Measurements from ENCODE around the gene PGM2L1.
"Not testable (repeated sequence)": the region's sequence is repeated elsewhere in the genome, so short reads cannot be mapped to it uniquely, and the experiment has no call there.

Gene PGM2L1

DNA sequence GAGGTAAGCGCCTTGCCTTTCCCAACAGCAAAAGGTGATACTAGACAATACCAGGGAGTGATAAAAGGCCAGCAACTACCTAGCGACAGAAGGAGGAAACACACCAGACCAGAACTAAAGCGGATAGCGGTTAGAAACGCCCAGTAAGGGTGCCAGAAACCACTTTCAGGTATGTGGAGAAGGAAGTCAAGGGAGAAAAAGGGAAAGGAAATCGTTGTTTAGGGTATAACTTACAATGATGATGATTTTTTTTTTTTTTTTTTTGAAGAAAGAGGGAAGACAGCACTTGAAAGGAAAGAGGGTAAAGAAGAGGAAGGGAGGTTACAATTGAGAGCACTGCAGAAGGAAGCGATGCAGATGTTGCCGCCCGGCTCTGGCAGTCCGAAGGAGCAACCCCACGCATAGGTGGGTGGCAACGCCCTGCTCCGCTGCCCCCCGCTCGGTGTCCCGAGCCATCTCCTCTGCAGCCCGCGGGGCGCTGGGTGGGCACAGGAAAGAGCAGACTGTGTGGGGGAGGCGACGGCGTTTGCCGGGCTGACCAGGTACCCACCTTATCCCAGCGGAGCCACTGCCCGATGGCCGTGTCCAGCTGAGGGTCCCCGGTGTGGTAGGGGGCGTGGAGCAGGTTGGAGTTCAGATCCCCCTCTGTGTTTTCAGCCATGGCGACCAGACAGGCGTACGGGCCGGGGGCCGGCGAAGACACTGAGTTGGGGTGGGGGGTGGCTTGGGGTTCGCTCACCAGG, 561 bp downstream of the PGM2L1 start:
- no peak for FAIRE-seq

DNA sequence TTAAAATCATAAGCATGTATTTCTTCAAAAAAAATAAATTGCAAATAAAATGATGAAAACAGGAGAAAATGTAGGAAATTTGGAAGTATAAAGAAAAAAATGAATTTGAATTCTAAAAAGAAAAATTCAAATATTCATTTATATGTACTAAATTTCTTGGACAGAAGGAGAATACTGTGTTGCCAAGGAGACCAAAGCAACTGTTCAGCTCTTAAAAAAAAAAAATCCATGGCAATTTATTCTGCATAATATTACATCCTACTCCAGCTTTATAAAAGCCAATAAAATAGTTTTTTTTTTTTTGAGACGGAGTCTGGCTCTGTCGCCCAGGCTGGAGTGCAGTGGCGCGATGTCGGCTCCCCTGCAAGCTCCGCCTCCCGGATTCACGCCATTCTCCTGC, 6.0 kb downstream of the PGM2L1 start:
- no peak for FAIRE-seq

DNA sequence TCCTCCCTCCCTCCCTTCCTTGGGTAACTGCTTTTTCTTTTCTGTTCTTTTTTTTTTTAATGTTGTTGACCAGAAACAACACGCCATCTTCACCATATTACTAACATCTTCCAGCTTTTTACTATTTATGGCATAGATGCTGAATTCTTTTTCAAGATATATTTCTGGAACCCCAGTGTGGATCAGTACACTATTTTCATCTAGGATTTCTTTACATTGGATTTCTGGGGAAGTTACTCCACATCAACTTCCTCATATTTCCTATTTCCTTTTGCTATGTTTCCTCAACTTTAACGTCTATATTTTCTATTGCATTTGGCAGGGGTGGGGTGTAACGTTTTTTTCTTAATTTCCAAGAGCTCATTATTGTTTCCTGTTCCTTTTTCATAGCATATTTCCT, 7.0 kb downstream of the PGM2L1 start:
- no peak for FAIRE-seq

DNA sequence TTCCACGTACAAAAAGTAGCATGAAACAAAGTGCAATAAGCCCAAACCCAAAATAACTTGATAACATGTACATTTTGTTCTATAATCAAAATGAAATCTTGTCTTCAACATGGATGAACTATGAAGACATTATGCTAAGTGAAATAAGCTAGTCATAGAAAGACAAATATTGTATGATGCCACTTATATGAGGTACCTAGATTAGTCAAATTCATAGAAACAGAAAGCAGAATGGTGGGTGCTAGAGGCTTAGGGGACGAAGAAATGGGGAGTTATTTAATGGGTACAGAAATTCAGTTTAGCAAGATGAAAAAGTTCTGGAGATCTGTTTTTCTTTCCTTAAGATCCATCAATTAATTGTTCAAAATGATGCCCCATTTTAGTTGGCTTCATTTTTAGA, 7.5 kb downstream of the PGM2L1 start:
- no peak for FAIRE-seq

DNA sequence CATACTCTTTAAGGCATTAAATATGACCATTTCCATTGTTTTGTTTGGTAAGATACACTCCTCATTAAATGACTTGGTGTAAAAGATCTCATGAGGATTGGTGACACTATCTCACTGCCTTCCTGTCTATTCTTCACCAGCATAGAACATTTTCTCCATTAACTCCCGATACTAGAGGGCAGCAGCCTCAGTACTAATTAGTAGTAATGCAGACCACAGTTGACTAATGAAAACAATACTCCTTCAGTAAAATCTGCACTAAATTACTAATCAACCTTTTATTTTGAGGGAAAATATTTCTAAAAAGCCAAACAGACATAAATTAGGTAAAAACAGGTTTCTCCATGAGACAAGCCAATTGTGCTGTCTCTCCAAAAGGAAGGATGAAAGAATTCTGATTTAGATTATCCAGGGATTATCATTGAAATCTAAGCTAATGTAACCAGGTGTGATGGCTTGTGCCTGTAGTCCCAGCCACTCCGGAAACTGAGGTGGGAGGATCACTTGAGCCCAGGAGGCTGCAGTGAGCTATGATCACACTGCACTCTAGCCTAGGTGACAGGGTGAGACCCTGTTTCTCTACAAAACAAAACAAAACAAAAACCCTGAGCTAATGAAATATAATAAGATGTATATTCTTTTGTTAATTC, 9.4 kb downstream of the PGM2L1 start:
- FAIRE-seq = peak; percentile 36

DNA sequence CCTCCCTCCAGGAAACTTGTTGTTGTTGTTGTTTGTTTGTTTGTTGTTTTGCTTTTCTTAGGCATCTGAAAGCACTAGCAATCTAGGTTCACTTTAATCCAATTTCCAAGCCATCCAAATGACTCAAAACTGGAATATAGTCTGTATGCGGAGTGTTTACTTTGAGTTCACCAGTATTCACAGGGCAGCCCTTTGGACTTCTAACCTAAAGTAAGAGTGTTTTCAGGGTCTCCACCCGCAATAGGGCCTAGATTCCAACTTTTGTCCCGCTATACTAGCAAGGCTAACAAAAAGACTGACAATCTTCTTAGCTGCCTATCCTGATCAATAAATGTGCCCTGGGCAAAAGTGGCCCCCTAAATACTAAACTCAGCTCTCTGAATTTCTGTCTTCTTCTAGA, 13.6 kb downstream of the PGM2L1 start:
- no peak for FAIRE-seq

DNA sequence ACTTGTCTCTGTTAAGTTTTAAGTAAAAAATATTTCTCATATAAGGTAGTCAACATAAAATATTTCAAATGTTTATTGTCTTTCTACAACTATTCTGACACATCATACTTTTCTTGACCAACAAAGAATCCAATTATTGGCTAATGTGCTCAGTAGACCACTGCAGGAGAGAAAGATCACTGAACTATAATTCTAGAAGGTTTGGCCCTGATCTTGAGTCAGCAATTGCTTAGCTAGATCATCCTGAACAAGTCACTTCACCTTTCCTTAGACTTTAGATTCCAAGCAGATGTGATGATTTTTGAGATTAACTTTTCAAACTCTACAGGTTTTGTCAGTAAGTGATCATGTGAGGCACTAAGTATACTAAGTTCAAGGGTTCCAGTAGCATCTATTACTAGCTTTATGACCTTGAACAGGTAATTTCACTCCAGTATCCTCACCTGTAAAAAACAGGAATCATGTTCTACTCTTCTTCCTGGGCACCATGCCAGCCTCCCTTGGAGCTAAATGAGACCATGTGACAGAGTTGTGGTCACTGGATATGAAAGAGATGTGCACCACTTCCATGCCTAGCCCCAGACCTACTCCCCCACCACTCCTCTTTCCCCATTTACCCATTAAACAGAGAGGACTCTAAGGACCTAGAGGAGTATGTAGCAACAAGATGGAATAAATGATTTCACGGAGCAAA, 17.3 kb downstream of the PGM2L1 start:
- FAIRE-seq = no peak

DNA sequence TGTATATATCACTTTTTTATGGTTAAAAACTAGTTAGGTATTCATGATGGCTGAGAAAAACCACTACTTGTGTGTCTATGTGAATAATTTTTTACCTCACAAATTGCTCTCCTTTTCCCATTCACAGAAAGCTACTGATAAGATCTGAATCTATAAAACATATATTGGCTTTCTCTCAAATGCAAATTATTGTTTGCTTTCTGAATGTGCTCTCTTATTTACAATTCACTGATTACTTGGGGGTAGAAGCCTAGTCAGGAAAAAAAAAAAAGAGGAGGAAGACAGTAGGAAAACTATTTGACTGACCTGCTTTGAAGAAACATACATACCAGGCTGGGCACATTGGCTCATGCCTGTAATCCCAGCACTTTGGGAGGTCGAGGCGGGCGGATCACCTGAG, 20.5 kb downstream of the PGM2L1 start:
- no peak for FAIRE-seq

DNA sequence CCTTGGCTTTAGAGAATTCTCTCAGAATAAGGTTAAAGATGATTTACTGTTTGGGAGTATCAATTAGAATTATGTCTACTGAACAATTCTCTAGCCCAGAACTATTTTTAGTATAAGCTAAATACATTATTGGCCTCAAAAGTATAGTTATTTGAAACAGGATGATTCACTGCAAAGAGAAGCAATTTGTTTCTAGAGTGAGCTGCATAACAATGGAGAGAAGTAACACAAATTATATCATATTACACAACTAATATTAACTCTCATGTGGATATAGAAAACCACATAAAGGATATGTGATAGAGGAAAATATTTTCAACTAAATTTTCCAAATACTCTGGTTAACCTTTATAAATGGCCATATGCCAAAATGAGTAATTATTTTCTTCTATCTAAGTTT, 24.9 kb downstream of the PGM2L1 start:
- FAIRE-seq = no peak

DNA sequence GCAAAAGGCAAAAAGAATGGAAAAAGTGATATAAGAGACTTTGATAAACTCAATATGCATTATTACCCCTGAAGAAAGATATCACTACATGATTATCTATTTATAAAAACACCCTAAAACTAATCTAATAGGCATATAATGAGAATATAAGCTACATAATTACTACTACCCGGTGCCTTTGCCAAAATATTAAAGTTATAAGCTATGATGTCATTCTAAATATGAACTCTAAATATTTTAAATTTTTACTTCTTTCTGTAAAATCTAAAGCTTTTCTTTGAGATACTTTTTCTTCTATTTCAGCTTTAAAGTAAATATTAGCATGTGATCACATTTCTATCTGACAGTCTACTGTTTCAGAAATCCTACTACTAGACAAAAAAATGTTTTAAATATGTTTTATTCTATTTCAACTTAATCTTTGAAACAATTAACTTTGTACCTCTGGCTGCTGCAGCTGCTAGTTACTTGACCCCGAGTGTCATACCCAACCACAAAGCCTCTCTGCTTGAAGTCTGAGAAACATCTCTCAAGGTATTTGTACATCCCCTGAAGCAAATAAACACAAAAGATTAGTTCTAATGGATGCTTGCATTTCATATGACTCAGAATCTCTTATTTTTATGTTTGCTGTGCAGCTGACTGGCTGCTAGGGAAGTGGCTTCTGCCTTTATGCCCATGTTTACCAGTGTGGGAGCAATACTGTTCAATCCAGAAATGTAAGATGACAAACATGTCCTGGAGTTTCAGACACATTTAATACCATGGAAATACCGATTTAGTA, 26.8 kb downstream of the PGM2L1 start:
- FAIRE-seq = no peak

DNA sequence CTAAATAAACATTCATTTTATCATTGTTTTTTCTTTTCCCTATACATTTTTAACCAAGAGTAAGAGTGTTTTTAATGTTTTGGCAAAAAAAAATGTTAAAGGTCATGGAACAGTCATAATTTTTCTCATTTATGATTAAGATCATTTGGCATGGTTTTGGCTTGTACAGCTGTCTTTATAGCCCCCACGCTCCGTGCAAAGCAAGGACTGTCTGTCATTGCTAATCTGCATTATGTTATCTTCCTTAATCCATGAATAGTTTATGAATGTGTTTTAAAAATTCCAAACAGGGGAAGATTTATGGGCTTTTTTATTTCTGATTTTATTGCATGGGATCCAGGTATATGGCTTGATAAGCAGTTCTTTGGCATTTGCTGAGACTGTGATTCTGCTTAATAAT, 28.1 kb downstream of the PGM2L1 start:
- no peak for FAIRE-seq

DNA sequence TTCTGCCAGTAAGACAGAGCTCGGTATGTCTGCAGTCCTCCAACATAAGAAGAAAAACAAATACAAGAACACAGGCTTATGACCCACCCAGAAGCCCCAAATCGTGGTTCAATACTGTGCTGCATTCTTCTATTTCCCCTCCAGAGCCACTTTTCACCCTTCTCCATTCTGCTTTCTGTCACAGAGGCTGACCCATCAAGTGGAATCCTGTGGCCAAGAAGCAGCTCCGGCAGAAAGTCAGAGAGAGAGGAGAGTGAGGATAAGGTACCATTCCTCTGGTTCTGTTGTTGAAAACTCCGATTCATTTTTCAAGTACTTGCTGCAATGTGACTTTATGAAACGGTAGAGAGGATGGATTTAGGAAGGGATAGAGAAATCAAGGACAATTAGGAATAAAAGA, 30.4 kb downstream of the PGM2L1 start:
- no peak for FAIRE-seq

DNA sequence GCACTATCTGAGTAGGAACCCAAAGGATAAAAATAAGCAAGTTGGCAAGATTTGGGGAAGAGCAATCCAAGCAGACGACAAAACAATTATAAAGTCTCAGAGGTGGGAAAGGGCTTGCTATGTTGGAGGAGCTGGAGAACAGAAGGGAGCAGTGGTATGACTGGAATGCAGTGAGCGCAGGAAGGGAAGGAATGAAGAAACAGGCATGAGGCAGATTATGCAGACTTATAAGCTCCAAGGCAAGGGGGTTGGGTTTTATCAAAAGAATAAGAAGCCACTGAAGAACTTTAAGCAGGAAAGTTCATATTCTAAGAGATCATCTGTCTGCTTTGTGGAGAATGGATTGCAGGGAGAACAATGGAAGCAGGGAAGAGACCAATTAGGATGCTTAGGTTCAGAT, 31.7 kb downstream of the PGM2L1 start:
- no peak for FAIRE-seq

DNA sequence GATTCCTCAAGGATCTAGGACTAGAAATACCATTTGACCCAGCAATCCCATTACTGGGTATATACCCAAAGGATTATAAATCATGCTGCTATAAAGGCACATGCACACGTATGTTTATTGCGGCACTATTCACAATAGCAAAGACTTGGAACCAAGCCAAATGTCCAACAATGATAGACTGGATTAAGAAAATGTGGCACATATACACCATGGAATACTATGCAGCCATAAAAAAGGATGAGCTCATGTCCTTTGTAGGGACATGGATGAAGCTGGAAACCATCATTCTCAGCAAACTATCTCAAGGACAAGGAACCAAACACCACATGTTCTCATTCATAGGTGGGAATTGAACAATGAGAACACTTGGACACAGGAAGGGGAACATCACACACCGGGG, 32.4 kb downstream of the PGM2L1 start:
- not testable (repeated sequence) for FAIRE-seq

DNA sequence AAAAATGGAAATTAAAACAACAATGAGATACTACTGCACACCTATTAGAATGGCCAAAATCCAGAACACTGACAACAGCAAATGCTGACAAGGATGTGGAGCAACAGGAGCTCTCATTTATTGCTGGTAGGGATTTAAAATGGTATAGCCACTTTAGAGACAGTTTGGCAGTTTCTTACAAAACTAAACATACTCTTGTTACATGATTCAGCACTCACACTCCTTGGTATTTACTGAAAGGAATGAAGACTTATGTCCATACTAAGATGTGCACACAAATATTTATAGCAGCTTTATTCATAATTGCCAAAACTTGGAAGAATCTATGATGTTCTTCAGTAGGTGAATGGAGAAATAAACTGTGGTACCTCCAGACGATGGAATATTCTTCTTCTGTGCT, 40.8 kb downstream of the PGM2L1 start:
- FAIRE-seq = no peak

DNA sequence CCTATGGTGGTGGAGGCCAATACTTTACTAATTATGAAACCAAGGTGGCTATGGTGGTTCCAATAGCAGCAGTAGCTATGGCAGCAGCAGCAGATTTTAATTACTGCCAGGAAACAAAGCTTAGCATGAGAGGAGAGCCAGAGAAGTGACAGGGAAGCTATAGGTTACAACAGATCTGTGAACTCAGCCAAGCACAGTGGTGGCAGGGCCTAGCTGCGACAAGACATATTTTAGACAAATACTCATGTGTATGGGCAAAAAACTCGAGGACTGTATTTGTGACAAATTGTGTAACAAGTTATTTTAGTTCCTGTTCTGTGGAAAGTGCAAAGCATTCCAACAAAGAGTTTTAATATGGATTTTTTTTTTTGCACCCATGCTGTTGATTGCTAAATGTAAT, 42.6 kb downstream of the PGM2L1 start:
- FAIRE-seq = no peak

DNA sequence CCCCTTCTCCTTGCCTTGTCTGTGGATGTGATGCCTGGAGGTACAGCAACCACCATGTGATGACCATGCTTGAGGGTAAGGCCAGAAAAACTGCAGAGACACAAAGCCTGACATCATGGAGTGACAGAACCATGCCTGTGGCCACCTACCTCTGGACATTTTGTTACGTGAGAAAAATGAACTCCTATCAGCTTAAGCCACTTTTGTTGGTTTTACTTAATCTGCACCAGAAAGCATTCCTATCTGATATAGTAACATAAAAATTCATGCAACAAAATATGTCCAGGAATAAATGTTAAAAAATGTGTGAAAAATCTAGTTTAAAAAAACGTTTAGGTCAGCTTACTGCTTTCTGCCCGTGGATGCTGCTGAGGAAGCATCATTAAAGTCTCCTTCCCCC, 44.2 kb downstream of the PGM2L1 start:
- FAIRE-seq = no peak

DNA sequence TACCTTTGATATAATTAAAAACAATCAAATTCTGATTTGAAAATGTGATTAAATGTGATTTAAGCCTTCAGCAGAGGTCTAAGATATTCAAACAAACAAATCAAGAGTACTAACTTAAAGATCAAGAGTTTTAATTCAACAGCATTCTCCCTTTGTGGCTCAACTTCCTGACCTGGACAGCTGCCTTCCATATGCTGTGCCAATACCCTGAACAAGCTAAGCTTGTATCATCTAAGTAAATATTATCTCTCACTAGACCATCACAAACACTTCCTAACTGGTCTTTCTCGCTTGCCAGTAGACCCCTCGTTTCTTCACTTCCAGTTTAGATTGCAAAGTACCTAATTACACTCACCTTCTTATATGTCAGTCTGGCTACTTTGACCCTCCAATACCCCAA, 50.9 kb downstream of the PGM2L1 start:
- no peak for FAIRE-seq

DNA sequence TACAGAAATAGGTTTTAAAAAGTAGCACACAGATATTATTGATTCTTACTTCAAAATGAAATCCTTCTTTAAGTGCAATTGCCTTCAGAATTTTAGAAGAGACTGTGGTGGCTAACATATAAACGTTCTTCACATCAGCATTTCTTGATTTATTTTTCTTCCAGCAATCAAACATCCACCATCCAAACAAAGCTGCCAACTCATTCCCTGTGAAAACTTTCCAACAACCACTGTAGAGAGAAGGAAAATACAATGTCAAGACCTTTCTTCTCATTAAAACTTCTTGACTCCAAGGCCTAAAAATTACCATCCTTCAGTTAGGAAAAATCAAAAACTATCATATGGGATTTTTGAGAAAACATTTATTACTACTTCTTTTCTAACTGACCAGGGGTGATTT, 52.8 kb downstream of the PGM2L1 start:
- FAIRE-seq = no peak

DNA sequence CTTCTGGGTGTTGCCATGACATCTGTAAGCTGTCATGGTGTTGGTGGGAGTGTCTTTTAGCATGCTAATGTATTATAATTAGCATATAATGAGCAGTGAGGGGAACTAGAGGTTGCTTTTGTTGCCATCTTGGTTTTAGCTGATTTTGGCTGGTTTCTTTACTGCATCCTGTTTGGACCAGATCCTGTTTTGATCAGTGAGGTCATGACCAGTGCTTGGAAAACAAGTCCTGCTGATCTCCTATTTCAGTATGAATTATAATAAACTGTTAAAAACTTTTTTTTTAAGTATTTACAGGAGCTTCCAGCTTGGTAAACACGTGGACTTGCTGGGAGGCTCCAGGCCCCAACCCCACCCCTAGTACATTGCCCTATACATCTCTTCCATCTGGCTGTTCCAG, 56.3 kb downstream of the PGM2L1 start:
- no peak for FAIRE-seq

DNA sequence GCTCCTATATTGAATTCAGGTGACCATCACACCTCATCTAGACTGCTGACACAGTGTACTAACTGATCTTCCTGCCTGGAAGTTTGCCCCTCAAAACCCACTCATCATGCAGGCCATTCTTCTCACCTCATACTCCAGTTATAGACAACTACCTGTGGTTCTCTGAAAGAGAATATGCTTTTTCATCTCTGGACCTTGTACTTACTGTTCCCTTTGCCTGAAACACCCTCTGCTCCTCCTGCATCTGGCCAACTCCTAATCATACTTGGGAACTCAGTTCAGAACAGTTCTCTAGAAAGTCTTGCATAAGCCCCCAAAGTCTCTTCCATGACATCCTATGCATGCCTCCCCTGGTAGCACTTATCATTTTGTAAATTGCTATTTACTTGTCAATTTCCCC, 58.6 kb downstream of the PGM2L1 start:
- FAIRE-seq = no peak

DNA sequence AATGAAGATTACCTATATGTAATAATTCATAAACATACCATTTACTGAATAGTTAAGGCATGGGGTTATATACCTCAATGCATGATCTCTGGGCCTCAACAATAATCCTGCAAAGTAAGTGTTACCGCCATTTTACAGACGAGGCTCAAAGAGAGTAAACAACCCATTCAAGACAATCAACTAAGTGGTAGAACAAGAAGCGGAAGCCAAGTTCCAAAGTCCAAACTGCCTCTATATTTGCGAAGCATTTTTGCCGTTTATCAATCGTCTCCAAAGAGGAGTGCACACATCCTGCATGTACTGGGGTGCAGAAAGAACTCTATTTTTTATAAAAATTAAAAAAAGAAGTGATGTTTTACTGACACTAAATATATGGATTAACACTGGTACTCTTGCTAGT, 59.3 kb downstream of the PGM2L1 start:
- no peak for FAIRE-seq

DNA sequence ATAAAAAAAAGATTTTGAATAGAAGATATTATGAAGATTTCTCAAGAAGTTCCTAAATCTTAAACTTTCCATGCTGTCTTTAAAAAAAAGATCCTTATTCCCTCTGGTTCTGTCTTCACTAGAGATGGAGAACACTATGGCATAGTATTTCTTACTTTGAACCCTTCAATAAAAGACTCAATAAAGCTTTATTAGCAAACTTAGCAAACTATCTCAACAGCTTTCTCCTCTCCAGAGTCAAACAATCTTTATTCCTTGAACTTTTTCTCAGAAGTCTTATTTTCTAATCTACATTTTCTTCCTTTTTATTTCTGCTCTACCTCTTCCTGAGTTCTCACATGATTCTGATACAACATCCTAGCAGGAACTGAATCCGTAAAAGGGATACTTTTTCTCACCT, 65.0 kb downstream of the PGM2L1 start:
- FAIRE-seq = no peak

All from colon (tissue), 2 donors.